Stimulated activated CD8-positive, alpha-beta memory T cell treated with anti-CD3 and anti-CD28 coated beads, Interleukin-7, amount 100 ng/mL, for 48 hours (primary cell): Measurements from ENCODE around the gene CAPN13.

Experiments used
- DNase-seq, 2 donors: peaks; one replicate each; pipeline ENCODE4 v3.0.0-alpha.2; 2020; ENCODE audit warnings: low read depth in 1 of 2; ENCODE audit errors: extremely low read depth in 1 of 2

Gene CAPN13

DNA sequence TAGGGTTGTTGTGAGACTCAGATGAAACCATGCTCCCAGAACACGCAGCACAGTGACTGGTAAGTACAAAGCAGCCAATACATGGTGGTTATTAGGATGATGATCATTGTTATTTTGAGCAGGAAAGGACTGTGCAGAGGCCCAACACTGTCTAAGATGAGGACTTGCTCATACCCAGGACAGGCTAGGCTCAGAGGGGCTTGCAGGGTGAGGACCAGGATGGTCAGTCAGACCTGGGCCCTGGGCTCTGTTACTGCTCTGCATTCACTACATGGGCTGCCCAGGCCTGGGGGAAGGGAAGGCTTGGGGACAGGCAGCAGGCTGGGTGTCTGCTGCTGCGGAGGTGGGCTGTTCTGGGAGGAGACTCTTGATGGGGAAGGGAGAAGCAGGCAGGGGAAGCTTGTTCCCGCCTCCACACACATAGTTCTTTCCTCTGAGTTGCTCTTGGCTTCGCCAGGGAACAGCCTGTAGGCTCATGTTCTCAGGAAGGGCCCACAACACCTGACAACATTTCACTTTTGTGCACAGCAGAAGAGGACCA is 17.5 kb downstream of the CAPN13 start:
- no peak for DNase-seq

- no peak for DNase-seq
Measured at GRCh38 chr2:30786923-30787685, 20.1 kb downstream of the CAPN13 start.

GRCh38 chr2:30784682-30785081 is 22.6 kb downstream of the CAPN13 start:
- no peak for DNase-seq

GRCh38 chr2:30781961-30782533 is 25.2 kb downstream of the CAPN13 start:
- no peak for DNase-seq

DNA sequence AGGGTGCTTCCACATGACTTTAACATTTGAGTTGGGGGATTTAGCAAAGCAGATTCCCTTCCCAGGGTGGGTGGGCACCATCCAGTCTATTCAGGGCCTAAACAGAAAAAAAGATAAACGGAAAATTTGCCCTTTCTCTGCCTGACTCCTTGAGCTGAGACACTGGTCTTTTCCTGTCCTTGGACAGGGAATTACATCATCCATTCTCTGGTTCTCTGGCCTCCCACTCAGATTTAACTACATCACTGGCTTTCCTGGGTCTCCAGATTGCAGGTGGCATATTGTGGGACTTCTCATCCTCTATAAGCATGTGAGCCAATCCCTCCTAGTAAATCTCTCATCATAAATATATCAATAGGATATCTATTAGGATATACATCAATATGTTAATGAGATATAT is 25.8 kb downstream of the CAPN13 start:
- no peak for DNase-seq

GRCh38 chr2:30780776-30781330 is 26.4 kb downstream of the CAPN13 start:
- no peak for DNase-seq

DNA sequence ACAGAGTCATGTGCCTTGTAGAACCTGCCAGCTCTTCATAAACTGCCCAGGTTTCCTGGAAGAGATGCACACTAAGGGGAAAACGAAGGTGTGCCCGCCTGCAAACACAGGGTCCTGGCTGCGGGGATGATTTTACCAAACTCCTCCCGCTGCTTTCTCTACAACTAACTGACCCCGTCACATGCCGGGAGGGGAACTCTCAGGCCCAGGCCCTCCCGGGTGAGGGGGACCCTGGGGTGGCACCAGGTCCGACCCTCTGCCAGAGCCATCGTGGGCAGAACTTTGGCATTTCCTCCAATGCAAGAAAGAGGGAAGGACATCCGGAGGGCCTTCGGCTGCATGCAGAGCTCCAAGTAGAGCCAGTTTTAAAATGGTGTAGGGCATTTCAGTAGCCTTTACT is 28.6 kb downstream of the CAPN13 start:
- DNase-seq: no peak

DNA sequence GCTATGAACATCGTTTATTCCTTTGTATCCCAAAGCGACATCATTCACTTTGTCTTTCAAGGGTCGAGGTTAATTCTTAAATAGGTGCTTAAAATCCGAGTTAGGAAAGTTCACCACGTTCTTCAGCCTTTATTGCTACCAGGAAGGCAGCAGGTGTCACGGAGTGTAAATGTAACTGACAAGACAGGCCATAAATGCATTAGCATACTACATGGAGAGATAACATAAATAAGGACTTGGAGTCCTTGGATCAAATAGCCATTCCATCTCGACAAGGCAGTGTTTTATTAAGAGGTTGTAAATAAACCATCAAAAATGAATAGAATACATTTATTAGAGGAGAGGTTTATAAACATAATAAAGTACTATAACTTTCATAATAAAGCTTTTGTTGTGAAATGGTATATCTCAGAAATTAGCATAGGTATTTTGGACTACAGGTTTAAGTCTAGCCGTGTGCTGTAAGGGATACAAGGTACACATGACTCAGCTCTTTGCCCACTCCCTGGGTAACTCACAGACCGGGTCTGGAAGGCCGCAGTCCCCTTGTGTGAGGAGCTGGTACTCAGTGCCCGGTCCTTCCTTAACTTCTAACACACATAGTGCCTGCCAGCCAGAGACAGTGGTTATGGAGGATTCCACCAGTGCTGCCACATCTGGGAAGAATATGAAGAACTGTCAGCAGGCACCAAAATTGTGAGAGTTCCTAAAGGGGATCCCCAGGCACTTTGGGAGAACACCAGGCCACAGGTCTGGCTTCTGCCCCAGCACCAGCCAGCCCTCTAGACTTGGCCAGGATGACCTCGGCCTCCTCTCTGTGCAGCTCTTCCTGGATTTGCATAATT is 29.4 kb downstream of the CAPN13 start:
- no peak for DNase-seq

DNA sequence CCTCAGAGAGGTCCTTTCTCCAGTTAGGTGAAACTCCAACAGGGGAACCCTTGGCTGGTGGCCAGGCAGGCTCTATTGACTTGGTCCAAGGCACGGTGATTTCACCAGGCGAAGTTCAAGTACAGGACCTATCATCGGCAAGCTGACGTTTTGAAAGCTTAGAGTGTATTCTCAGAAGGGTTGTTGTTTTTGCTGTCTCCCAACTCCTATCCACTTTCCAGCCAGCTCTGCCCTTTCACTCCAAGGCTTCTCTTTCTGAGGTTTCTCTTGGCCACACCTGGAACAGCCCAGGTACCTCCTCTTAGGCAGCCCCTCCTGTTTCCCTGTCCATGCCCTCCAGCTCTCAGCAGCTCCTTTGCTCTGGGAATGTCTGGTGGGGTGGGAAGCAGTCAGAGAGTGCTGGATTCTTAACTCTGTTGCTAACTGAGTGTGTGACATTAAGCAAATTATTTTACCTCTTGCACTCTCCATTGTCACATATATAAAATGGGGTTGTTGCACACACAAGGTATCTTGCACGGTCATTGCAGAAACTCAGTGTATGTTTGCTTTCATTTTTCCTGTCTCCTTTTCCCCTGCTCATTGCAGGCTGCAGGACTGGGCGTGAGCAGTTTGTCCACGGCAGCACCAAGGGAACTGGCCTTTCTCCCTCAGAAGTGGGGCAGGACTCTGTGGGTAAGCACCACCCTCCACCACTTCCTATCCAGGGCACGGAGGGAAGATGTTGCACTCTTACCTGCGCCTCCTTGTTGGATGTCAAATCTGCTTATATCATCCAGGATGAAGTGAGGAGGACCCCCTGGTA is 30.2 kb downstream of the CAPN13 start:
- no peak for DNase-seq

DNA sequence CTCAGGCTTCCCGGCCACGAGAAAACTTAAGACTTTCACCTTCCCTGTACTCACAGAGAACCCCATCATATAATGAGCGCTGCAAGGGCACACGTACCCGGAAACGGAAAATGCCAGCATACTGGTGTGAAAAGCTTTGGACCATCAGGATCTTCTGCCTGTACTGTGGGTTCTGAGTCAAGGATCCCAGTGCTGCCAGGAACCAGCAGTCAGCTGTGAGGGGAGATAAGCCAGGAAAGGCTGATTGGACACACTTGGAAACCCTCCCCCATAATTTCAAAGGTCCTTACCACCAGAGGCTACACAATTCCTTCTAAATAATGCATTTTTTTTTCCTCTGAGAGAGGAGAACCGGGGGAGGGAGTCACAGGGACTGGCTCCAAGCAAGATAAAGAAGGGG is 31.4 kb downstream of the CAPN13 start:
- DNase-seq: no peak

GRCh38 chr2:30772021-30772705 is 35.1 kb downstream of the CAPN13 start:
- no peak for DNase-seq

DNA sequence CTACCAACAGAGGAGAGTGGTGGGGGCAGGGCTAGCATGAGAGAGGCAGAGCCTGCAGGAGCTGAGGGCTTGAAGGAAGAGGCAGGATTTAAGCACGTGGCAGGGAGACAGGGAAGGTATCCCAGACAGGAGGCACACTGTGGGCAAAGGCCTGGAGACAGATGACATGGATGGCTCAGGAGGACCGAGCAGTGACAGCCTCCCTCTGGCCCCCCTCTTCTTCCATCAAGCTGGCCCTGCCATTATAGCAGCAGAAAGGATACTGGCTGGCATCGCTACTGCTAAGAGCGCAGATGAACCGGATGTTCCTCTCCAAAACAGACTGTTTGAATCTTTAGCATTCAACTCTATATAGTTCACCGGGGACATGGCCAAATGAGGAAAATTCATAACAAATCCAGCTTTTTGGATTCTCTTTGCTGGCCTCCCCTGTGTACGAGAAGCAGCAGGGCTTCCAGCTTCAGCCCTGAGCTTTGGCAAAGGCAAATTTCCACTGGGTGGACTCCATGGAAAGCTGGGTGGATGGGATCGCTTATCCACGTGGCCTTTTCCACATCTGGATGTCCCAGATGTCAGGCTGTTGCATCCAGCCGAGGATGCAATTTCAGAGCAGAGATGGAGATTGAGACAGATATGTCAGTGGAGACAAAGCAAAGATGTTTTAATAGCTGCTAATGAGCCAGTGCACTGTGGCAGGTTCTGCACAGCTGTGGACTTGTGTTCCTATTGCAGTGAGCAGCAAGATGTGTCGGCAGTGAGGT is 36.2 kb downstream of the CAPN13 start:
- DNase-seq: no peak

DNA sequence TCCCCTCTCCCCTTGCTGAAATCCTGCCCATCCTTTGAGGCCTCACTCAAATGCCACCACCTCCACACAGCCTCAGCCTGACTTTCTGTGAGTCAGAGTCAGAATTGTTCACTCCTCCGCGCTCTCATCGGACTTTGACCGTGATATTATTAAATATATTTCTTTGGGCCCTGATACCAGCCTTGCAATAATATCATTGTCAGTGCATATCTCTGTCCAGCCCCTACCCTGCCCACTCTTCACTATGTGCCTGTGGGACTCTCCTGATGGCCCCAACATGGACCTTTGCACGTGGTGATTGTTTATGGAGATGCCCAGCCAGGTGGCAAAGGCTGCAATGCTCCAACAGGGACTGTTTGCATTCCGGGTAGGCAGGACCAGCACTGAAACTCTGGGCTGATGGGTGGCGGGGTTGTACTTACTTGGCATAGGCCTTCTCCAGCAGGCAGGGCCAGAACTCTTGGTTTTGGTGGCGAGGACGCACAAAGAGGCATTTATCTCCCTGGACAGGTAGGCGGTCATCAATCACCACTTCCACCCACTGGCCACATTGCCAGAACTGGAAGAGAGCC is 37.3 kb downstream of the CAPN13 start:
- no peak for DNase-seq

- no peak for DNase-seq
Measured at GRCh38 chr2:30769481-30769780, 37.8 kb downstream of the CAPN13 start.

GRCh38 chr2:30768708-30769480 is 38.4 kb downstream of the CAPN13 start:
- DNase-seq: no peak

DNA sequence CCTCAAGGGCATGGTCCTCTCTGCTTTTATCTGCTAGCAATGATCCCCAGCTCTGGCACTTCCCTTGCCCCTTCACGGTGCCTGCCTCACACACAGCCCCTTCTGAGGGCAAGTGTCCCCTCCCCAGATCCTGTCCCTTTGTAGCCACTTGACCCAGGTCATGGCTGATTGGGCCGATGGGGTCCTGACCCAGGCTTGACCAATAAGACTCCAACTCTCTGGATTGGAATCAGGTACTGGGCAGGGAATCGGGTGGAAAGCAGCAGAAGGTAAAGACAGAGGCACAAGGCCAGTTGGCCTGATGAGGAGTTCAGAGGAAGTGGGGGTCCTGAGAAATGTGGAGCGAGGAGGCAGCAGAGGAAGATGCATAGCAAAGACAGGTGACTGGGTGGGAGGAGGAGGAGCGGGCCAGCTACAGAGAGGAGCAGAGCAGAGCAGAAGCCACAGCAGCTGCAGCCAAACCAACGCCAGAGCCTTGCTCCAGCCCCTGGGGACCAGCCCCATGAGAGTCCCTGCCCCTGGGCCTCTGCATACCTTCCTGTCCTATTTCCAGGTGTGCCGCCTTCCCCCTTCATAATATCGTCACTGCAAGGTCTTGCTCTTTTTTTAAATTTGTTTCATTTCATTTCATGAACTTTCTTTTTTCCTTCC is 39.1 kb downstream of the CAPN13 start:
- DNase-seq: no peak

DNA sequence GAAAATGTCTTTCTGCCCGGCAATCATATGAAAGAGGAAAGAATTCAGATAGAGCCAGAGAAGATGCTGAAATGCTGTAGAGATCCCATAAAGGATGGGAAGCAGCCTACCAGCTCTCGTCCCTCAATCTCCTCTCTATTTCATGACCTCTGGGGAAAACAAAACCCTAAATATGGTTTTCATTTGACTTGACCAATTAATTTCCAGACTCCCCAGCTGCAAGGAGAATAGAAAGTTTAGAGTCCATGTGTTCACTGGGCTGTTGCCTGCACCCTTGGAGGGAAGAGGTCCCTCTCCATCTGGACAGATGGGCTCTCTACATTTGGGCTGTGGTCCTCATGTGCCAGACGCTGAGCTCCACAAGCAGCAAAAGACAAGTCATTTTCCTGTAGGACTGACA is 40.6 kb downstream of the CAPN13 start:
- DNase-seq: no peak
